Smooth muscle cell (in vitro differentiated cells): Measurements from ENCODE around the gene PRR3. TPM values are rescaled to one million over a fixed set of nuclear protein-coding genes. Genes with fewer than 3 reads are reported as not detected.
"Not testable (repeated sequence)": the region's sequence is repeated elsewhere in the genome, so short reads cannot be mapped to it uniquely, and the experiment has no call there.

ENCODE experiments used
- DNase-seq: peaks from one replicate; lab custom pipeline; 2025; ENCODE audit not compliant: unreplicated experiment; lab: John Stamatoyannopoulos, UW
- H2AFZ ChIP-seq: fragments of 200-600 bp; sonication (generic); 2 replicates; pipeline ENCODE4 v1.6.0; 2016; ENCODE audit warnings: antibody characterized with exemption, low read depth, mild to moderate bottlenecking
- H3F3A ChIP-seq: fragments of 200-600 bp; sonication (generic); 2 replicates; pipeline ENCODE4 v1.6.0; 2017; ENCODE audit warnings: antibody characterized with exemption, low read depth
- H3K27ac ChIP-seq: fragments of 200-600 bp; sonication (generic); 2 replicates; pipeline ENCODE4 v1.5.1; 2016; ENCODE audit warnings: low read depth, mild to moderate bottlenecking
- H3K27me3 ChIP-seq: fragments of 200-600 bp; sonication (generic); 2 replicates; pipeline ENCODE4 v1.6.1; 2016; ENCODE audit warnings: low read depth, mild to moderate bottlenecking
- H3K36me3 ChIP-seq: fragments of 200-600 bp; sonication (generic); 2 replicates; pipeline ENCODE4 v1.5.1; 2016; ENCODE audit warnings: low read depth
- H3K4me1 ChIP-seq: fragments of 200-600 bp; sonication (generic); 2 replicates; pipeline ENCODE4 v1.5.1; 2016; ENCODE audit warnings: low read depth
- H3K4me2 ChIP-seq: fragments of 200-600 bp; sonication (generic); 2 replicates; pipeline ENCODE4 v1.6.0; 2016; ENCODE audit warnings: mild to moderate bottlenecking
- H3K4me3 ChIP-seq: fragments of 200-600 bp; sonication (generic); 2 replicates; pipeline ENCODE4 v1.5.1; 2016; ENCODE audit warnings: mild to moderate bottlenecking
- H3K79me2 ChIP-seq: fragments of 200-600 bp; sonication (generic); 2 replicates; pipeline ENCODE4 v1.6.0; 2016; ENCODE audit warnings: low read depth, mild to moderate bottlenecking
- H3K9ac ChIP-seq: fragments of 200-600 bp; sonication (generic); 2 replicates; pipeline ENCODE4 v1.6.0; 2016; ENCODE audit warnings: low read depth
- H3K9me3 ChIP-seq: fragments of 200-600 bp; sonication (generic); replicated peaks from 2 replicates; pipeline ENCODE4 v1.5.1; 2016; ENCODE audit warnings: low read depth
- H4K20me1 ChIP-seq: fragments of 200-600 bp; sonication (generic); 2 replicates; pipeline ENCODE4 v1.6.0; 2016; ENCODE audit warnings: low read depth
- WGBS: methylation state at CpG from one replicate; pipeline ENCODE4 v1.1.7; 2016; ENCODE audit warnings: low lambda C conversion rate; 5-methylcytosine and 5-hydroxymethylcytosine counted together
- polyA plus RNA-seq: library from polyadenylated mRNA; unstranded; fragments of >200 nt; fragmentation: Nextera tagmentation; extraction: Ambion mirVana; gene quantifications from 2 replicates; pipeline ENCODE4 v1.2.1, GENCODE V29; 2016
- total RNA-seq: library from RNA; depleted of rRNA; stranded (reverse); fragments of >200 nt; gene quantifications from 2 replicates; pipeline ENCODE4 v1.2.3, GENCODE V29; 2014
- TF ChIP-seq, protein P1 (sequence below): fragments of 200-600 bp; sonication (generic); IDR thresholded peaks from 2 replicates; pipeline ENCODE4 v1.5.1; 2017; ENCODE audit warnings: borderline replicate concordance, mild to moderate bottlenecking, antibody characterized with exemption; ENCODE audit not compliant: insufficient read depth, poor library complexity, severe bottlenecking

The PRR3 gene
- total and polyA plus RNA-seq, 2 experiments from 2014 or later = 13.1 to 29.4 TPM

DNA sequence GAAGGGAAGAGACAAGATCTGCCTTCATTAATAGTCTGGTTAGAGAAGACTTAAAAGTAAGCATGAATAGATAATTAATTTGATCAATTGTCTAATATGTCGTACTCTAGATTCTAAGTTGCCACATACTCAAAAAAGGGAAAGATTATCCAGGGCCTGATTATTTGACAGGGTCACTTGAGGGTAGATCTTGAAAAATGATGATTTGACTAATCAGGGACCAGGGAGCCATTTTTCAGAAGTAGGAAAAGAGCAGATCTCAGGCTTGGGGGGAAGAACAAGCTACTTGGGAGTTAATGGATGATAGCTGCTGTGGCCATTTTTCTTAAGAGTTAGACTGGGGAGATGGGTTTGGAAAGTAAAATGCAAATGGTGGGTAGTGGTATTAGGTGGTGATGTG lies 35.2 kb downstream of the PRR3 start:
- H3F3A ChIP-seq = peaks cover 32% of the 10 kb centered on the region
- H4K20me1 ChIP-seq = peaks cover 7% of the 10 kb centered on the region
- no peak for DNase-seq
- H3K4me3 ChIP-seq = no peak overlapping the region
- H3K9me3 ChIP-seq = no peaks in the 10 kb centered on the region
- peaks cover 6% of the 10 kb centered on the region for H3K36me3 ChIP-seq
- H2AFZ ChIP-seq = no peak overlapping the region
- 100% methylated on average over 1 of the region's 1 CpG for WGBS
- TF ChIP-seq, protein P1, sequence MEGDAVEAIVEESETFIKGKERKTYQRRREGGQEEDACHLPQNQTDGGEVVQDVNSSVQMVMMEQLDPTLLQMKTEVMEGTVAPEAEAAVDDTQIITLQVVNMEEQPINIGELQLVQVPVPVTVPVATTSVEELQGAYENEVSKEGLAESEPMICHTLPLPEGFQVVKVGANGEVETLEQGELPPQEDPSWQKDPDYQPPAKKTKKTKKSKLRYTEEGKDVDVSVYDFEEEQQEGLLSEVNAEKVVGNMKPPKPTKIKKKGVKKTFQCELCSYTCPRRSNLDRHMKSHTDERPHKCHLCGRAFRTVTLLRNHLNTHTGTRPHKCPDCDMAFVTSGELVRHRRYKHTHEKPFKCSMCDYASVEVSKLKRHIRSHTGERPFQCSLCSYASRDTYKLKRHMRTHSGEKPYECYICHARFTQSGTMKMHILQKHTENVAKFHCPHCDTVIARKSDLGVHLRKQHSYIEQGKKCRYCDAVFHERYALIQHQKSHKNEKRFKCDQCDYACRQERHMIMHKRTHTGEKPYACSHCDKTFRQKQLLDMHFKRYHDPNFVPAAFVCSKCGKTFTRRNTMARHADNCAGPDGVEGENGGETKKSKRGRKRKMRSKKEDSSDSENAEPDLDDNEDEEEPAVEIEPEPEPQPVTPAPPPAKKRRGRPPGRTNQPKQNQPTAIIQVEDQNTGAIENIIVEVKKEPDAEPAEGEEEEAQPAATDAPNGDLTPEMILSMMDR = no peak
- H3K27ac ChIP-seq = peak overlapping the region; percentile 27
- H3K79me2 ChIP-seq = no peaks in the 10 kb centered on the region
- H3K9ac ChIP-seq = no peak overlapping the region
- no peaks in the 10 kb centered on the region for H3K4me1 ChIP-seq
- H3K27me3 ChIP-seq = no peaks in the 10 kb centered on the region
- H3K4me2 ChIP-seq = no peak overlapping the region

DNA sequence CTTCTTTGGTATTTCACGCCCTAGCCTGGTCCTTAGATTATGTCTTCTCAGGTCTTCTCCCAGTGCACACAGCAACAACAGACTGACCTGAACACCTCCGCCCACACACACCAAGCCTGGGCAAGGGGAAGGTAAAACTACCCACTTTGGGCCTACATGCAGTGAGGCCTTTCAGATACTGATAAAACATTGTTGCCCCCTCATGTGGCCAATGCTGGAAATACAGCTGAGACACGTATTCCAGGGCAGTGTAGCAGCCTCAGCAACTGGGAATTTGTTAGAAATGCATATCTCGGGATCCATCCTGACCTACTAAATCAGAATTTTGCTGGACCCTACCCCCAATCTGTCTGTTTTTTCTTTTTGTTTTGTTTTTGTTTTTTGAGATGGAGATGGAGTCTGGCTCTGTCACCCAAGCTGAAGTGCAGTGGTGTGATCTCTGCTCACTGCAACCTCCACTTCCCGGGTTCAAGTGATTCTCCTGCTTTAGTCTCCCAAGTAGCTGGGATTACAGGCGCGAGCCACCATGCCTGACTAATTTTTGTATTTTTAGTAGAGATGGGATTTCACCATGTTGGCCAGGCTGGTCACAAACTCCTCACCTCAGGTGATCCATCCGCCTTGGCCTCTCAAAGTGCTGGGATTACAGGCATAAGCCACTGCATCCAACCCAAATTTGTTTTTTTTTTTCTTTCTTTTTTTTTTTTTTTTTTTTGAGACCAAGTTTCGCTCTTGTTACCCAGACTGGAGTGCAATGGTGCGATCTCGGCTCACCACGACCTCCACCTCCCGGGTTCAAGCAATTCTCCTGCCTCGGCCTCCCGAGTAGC lies 40.4 kb downstream of the PRR3 start:
- H3K9me3 ChIP-seq, H3K4me1 ChIP-seq, H3K79me2 ChIP-seq, H3K4me2 ChIP-seq, H3K27ac ChIP-seq, H3K36me3 ChIP-seq, DNase-seq, H2AFZ ChIP-seq, H3K4me3 ChIP-seq, H3K9ac ChIP-seq, H3K27me3 ChIP-seq: not testable (repeated sequence)
- Histone ChIP-seq H4K20me1 (peaks cover 32% of the 10 kb centered on the region), H3F3A (peaks cover 31% of the 10 kb centered on the region)
- TF ChIP-seq, protein P1 = peak; percentile 57
- WGBS = 76% methylated on average over 13 of the region's 15 CpGs

DNA sequence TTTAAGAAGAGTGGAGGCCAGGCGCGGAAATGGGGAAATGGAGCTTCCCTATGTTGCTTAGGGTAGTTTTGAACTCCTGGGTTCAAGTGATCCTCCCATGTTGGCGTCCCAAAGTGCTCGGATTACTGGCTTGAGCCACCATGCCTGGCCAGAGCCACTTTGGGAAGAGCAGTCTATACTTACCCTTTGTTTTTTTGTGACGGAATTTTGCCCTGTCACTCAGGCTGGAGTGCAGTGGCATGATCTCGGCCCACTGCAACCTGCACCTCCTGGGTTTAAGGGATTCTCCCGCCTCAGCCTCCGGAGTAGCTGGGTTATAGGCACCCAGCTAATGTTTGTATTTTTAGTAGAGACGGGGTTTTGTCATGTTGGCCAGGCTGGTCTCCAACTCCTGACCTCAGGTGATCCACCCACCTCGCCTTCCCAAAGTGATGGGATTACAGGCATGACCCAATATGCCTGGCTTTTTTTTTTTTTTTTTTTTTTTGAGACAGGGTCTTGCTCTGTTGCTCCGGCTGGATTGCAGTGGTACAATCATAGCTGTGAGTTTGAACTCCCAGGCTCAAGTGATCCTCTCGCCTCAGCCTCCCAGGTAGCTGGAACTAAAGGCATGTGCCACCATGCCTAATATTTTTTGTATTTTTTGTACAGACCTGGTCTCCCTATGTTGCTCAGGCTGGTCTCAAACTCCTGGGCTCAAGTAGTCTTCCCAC lies 42.0 kb downstream of the PRR3 start:
- H3K4me2 ChIP-seq = no peak overlapping the region

More for the DNA sequence above, 42.0 kb downstream of the PRR3 start:
- no peak overlapping the region for H3K4me3 ChIP-seq
- no peaks in the 10 kb centered on the region for H3K4me1 ChIP-seq
- H3K27ac ChIP-seq = peak overlapping the region; percentile 7
- no peak for DNase-seq
- no peaks in the 10 kb centered on the region for H3K27me3 ChIP-seq
- TF ChIP-seq, protein P1 = no peak
- H3K9me3 ChIP-seq = no peaks in the 10 kb centered on the region
- no peak overlapping the region for H2AFZ ChIP-seq
- H3K9ac ChIP-seq = no peak overlapping the region
- H4K20me1 ChIP-seq = peaks cover 47% of the 10 kb centered on the region
- 94% methylated on average over 12 of the region's 12 CpGs for WGBS
- peaks cover 43% of the 10 kb centered on the region for H3F3A ChIP-seq
- H3K36me3 ChIP-seq = peaks cover 18% of the 10 kb centered on the region
- H3K79me2 ChIP-seq = no peaks in the 10 kb centered on the region
